ENCODE data around the gene C2orf66.

C2orf66 gene

GRCh38 chr2:196809260-196809659 lies at the start of gene C2orf66:
TSS of gene C2orf66 (minus strand) at chr2:196809355. CDS start at chr2:196809336, 19 bp downstream.
- DNase-seq (ENCODE audit: low read depth): no peak

GRCh38 chr2:196854629-196855028 lies 45.5 kb upstream of the C2orf66 start:
- no peak for DNase-seq (ENCODE audit: low read depth)

- no peak for DNase-seq (ENCODE audit: low read depth)
Measured at GRCh38 chr2:196853301-196854087, 44.3 kb upstream of the C2orf66 start.

GRCh38 chr2:196851088-196851487 lies 41.9 kb upstream of the C2orf66 start:
- DNase-seq (ENCODE audit: low read depth): no peak

GRCh38 chr2:196849895-196850294 lies 40.7 kb upstream of the C2orf66 start:
- no peak for DNase-seq (ENCODE audit: low read depth)

- no peak for DNase-seq (ENCODE audit: low read depth)
Measured at GRCh38 chr2:196846295-196846694, 37.1 kb upstream of the C2orf66 start.

GRCh38 chr2:196845371-196845770 lies 36.2 kb upstream of the C2orf66 start:
- no peak for DNase-seq (ENCODE audit: low read depth)

GRCh38 chr2:196840171-196840570 lies 31.0 kb upstream of the C2orf66 start:
- no peak for DNase-seq (ENCODE audit: low read depth)

- no peak for DNase-seq (ENCODE audit: low read depth)
Measured at GRCh38 chr2:196839574-196839973, 30.4 kb upstream of the C2orf66 start.

- DNase-seq (ENCODE audit: low read depth): no peak
Measured at GRCh38 chr2:196836440-196836839, 27.3 kb upstream of the C2orf66 start.

- no peak for DNase-seq (ENCODE audit: low read depth)
Measured at GRCh38 chr2:196830701-196831100, 21.5 kb upstream of the C2orf66 start.

- DNase-seq (ENCODE audit: low read depth): no peak
Measured at GRCh38 chr2:196827356-196827755, 18.2 kb upstream of the C2orf66 start.

GRCh38 chr2:196823750-196824522 lies 14.8 kb upstream of the C2orf66 start:
- no peak for DNase-seq (ENCODE audit: low read depth)

- DNase-seq (ENCODE audit: low read depth): no peak
Measured at GRCh38 chr2:196821195-196821594, 12.0 kb upstream of the C2orf66 start.

- DNase-seq (ENCODE audit: low read depth): no peak
Measured at GRCh38 chr2:196808083-196808665, 981 bp downstream of the C2orf66 start.

GRCh38 chr2:196804381-196804780 lies 4.8 kb downstream of the C2orf66 start:
- no peak for DNase-seq (ENCODE audit: low read depth)

GRCh38 chr2:196802401-196802800 lies 6.8 kb downstream of the C2orf66 start:
- no peak for DNase-seq (ENCODE audit: low read depth)

- DNase-seq (ENCODE audit: low read depth): no peak
Measured at GRCh38 chr2:196801674-196802261, 7.4 kb downstream of the C2orf66 start.

GRCh38 chr2:196798980-196799379 lies 10.2 kb downstream of the C2orf66 start:
- no peak for DNase-seq (ENCODE audit: low read depth)

- DNase-seq (ENCODE audit: low read depth): no peak
Measured at GRCh38 chr2:196792865-196793264, 16.3 kb downstream of the C2orf66 start.

GRCh38 chr2:196783431-196784094 lies 25.6 kb downstream of the C2orf66 start:
- no peak for DNase-seq (ENCODE audit: low read depth)

- DNase-seq (ENCODE audit: low read depth): no peak
Measured at GRCh38 chr2:196767101-196767500, 42.1 kb downstream of the C2orf66 start.

Data from stimulated activated CD8-positive, alpha-beta memory T cell treated with anti-CD3 and anti-CD28 coated beads, Interleukin-12 subunit alpha, Interleukin-12 subunit beta, amount 100 ng/mL, for 1 hour (primary cell).